Measurements from ENCODE around the gene CLSTN1.

The CLSTN1 gene

GRCh38 chr1:9825093-9826074 lies 1.6 kb upstream of the CLSTN1 start:
- H3K9me3 ChIP-seq (ENCODE audit: severe bottlenecking), result no peaks in the 10 kb centered on the region
- peak; percentile 97 for DNase-seq (ENCODE audit: low spot score)
- no peaks in the 10 kb centered on the region; the same call in 1 of the 2 replicates for H3K36me3 ChIP-seq (ENCODE audit: low read depth)
- H3K27me3 ChIP-seq (ENCODE audit: insufficient read depth, poor library complexity, severe bottlenecking), result no peaks in the 10 kb centered on the region
- TF ChIP-seq CTCF (IDR thresholded peaks at IDR 0.05; ENCODE audit: poor library complexity, severe bottlenecking), result peak; percentile 5
- ATAC-seq (ENCODE audit: low read depth), result peak; percentile 84
- H3K4me1 ChIP-seq (ENCODE audit: insufficient read depth, poor library complexity, severe bottlenecking), result peaks cover 36% of the 10 kb centered on the region
- peak overlapping the region; percentile 92 for H3K27ac ChIP-seq (ENCODE audit: poor library complexity, severe bottlenecking)
- no peak overlapping the region for H3K4me3 ChIP-seq (ENCODE audit: severe bottlenecking)

- peak overlapping the region; percentile 95 for H3K4me3 ChIP-seq (ENCODE audit: severe bottlenecking)
- H3K27ac ChIP-seq (ENCODE audit: poor library complexity, severe bottlenecking), result peak overlapping the region; percentile 92
- DNase-seq (ENCODE audit: low spot score) (no peak), ATAC-seq (ENCODE audit: low read depth) (no peak)
- TF ChIP-seq CTCF (IDR thresholded peaks at IDR 0.05; ENCODE audit: poor library complexity, severe bottlenecking), result no peak
- no peaks in the 10 kb centered on the region for H3K9me3 ChIP-seq (ENCODE audit: severe bottlenecking)
- peaks cover 37% of the 10 kb centered on the region for H3K4me1 ChIP-seq (ENCODE audit: insufficient read depth, poor library complexity, severe bottlenecking)
- peaks cover under 1% of the 10 kb centered on the region; the same call in 1 of the 2 replicates for H3K36me3 ChIP-seq (ENCODE audit: low read depth)
- no peaks in the 10 kb centered on the region for H3K27me3 ChIP-seq (ENCODE audit: insufficient read depth, poor library complexity, severe bottlenecking)
These were observed 931 bp upstream of the CLSTN1 start for GRCh38 chr1:9824702-9825089.

- TF ChIP-seq CTCF (IDR thresholded peaks at IDR 0.05; ENCODE audit: poor library complexity, severe bottlenecking), result no peak
- no peak for DNase-seq (ENCODE audit: low spot score)
- peak overlapping the region; percentile 92 for H3K27ac ChIP-seq (ENCODE audit: poor library complexity, severe bottlenecking)
- H3K36me3 ChIP-seq (ENCODE audit: low read depth), result peaks cover 7% of the 10 kb centered on the region
- no peaks in the 10 kb centered on the region for H3K27me3 ChIP-seq (ENCODE audit: insufficient read depth, poor library complexity, severe bottlenecking)
- H3K4me1 ChIP-seq (ENCODE audit: insufficient read depth, poor library complexity, severe bottlenecking), result peaks cover 43% of the 10 kb centered on the region
- peak overlapping the region; percentile 95 for H3K4me3 ChIP-seq (ENCODE audit: severe bottlenecking)
- no peak for ATAC-seq (ENCODE audit: low read depth)
- H3K9me3 ChIP-seq (ENCODE audit: severe bottlenecking), result no peaks in the 10 kb centered on the region
These were observed 147 bp downstream of the CLSTN1 start for GRCh38 chr1:9823693-9823942.

- Histone ChIP-seq H3K4me1 (ENCODE audit: insufficient read depth, poor library complexity, severe bottlenecking) (peaks cover 42% of the 10 kb centered on the region), H3K27me3 (ENCODE audit: insufficient read depth, poor library complexity, severe bottlenecking) (no peaks in the 10 kb centered on the region), H3K9me3 (ENCODE audit: severe bottlenecking) (no peaks in the 10 kb centered on the region), H3K27ac (ENCODE audit: poor library complexity, severe bottlenecking) (peak overlapping the region; percentile 92), H3K36me3 (ENCODE audit: low read depth) (peaks cover 7% of the 10 kb centered on the region), H3K4me3 (ENCODE audit: severe bottlenecking) (peak overlapping the region; percentile 95)
- no peak for TF ChIP-seq CTCF (IDR thresholded peaks at IDR 0.05; ENCODE audit: poor library complexity, severe bottlenecking)
- DNase-seq (ENCODE audit: low spot score) (peak; percentile 71), ATAC-seq (ENCODE audit: low read depth) (no peak)
These were observed 670 bp downstream of the CLSTN1 start for GRCh38 chr1:9822897-9823692.
